ENCODE results near the gene MRPL58. TPM values are rescaled to one million over a fixed set of nuclear protein-coding genes. Genes with fewer than 3 reads are reported as not detected.
A peak's percentile ranks its signal among the peaks of the same experiment; 100 is the strongest.
"Not testable (repeated sequence)": the region's sequence is repeated elsewhere in the genome, so short reads cannot be mapped to it uniquely, and the experiment has no call there.

Gene MRPL58
- 25.8 TPM for total RNA-seq

DNA sequence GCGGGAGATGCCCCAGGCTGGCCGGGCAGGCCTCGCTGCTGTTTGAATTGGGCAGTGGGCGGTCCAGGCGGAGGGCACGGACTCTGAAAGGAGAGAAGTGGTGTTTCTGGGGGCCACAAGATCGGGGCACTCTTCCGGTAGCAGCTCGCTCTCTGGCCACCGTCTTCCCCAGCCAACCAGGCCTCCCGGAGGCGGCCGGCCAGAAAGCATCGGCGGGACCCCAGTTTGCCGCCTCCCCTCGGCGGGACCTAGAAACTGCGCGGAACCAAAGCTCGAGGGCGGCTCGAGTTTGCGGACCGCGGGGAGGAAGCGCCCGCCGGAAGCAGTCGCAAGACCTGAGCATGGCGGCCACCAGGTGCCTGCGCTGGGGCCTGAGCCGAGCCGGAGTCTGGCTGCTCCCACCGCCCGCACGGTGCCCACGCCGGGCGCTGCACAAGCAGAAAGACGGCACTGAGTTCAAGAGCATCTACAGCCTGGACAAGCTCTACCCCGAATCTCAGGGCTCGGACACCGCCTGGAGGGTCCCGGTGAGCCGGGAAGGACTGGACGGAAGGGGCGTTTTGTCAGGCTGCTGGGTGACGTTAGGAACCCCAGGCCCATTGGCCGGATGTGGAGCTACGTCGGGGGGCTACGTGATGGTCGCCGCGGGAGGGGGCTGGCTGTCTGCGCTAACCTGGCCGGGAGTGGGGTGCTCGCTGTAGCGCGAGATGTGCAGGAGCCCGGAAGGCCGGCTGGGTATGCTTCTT lies at the start of gene MRPL58:
MRPL58 (plus strand) TSS at position 325 of the 746 bp plus-strand sequence; CDS start at position 342, 17 bp downstream.
- peak; percentile 82 for DNase-seq (ENCODE audit: low spot score)
- ATAC-seq, result peak; percentile 96

DNA sequence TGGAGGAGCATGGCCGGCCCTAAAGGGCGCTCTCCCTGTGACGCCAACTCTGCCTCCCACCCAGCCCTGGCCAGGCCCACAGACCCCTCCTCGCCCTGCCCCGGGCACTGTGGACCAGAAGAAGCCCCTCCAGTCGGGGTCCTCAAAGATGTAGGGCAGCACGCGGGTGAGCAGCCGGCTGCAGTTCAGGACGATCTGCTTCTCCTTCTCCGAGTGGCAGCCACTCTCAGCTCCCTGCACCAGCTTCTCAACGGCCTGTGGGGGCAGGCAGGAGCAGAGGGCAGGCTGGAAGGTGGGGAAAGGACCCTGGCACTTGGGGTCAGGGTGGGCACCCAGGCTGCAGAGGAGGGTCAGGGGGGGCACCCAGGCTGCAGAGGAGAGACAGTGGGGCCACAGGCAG lies 48.8 kb upstream of the MRPL58 start:
- ATAC-seq (no peak), DNase-seq (ENCODE audit: low spot score) (no peak)

DNA sequence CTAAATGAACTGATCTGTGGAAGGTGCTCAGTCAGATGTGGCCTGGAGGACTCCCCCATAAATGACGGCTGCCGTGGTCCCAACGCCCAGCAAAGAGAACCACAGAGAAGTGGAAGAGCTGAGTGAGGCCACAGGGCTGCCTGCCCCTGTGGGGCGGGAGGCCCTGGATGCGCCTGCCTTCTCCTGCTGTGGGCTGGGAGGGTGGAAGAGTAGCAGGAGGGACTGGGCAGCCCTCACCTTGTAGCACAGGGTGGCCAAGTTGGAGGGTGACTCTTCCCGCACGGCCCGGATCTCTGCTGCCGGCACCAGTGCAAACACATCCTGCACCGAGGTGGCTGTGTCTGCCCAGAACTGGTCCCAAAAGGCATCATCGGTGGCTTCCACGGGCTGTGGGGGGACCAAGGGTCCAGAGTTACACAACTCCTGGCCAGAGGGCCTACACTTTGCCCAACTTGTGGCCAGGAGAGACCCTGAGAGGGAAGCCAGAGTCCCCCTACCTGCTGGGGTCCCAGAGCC lies 48.2 kb upstream of the MRPL58 start:
- ATAC-seq (no peak), DNase-seq (ENCODE audit: low spot score) (no peak)

DNA sequence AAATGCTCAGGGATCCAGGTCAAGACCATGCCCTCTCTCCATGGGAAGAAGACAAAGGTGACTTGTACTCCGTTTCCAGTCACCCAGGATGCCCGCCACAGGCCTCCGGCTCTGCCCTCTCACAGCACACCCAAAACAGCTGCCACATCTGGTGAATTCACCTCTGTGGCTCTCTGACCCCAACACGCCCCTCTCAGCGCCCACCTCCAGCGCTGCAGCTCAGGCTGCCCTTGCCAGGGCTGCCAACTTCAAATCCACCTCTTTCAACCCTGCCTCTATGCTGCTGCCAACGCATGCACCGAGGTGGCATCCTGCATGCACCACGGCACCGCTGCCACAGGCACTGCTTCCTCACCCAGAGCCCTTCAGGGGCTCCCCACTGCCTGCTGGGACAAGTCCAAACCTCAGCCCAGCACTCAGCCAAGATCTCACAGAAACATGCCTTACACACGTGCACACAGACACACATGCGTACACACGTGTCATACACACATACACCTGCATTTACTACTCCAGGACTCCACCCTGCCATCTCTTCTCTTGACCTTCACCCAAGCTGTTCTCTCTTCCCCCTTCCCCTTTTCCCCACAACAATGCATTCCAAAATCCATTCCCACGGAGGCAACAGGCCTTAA lies 47.4 kb upstream of the MRPL58 start:
- no peak for DNase-seq (ENCODE audit: low spot score)
- no peak for ATAC-seq

DNA sequence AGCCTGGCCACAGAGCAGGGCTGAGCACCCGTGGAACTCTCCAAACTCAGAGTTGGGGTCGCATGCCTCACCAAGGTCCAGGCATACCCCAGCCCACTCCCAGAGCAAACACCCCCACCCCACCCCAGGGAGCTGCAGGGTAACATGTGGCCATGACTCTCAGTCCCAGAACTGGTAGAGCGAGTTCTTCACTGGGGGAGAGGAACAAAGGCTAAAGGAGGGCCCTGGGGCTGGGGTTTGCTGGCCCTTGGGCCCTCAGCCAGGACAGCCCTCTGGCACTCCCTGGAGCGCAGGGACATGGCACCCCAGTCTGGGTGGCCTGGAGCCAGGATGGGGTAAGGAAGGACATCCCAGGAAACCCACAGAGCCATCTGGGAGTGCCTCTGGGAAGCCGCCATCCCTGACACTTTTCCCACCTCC lies 44.1 kb upstream of the MRPL58 start:
- no peak for ATAC-seq

DNA sequence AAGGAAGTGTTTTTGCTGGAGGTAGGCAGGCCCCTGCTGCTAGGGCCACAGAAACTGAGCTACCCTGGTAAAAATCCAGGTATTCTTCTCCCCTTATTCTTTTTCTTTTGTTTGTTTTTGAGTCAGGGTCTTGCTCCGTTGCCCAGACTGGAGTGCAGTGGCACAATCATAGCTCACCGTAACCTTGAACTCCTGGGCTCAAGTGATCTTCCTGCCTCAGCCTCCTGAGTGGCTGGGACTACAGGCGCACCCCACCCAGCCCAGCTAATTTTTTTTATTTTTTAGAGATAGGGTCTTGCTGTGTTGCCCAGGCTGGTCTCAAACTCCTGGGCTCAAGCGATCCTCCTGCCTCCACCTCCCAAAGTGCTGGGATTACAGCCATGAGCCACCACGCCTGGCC lies 43.0 kb upstream of the MRPL58 start:
- not testable (repeated sequence) for ATAC-seq; DNase-seq (ENCODE audit: low spot score)

More for the DNA sequence above, 44.1 kb upstream of the MRPL58 start:
- DNase-seq (ENCODE audit: low spot score), result no peak

DNA sequence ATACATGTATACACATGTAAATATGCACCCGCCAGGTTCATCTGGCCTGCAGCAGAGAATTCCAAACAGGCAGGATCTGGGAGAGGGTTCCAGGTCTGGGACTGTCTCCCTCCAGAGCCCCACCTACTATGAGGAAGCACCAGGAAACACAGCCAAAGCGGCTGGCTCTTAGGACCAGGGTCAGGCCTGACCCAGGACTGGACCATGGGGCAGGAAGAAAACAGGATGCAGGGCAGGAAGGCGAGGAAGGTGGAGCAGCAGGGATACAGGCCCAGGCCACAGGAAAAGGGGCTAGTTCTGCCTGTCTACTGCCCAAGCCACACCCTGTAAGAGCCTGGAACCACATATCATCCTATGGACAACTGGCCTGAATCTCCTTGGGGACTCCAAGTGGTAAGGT lies 42.1 kb upstream of the MRPL58 start:
- DNase-seq (ENCODE audit: low spot score), result no peak
- ATAC-seq, result peak; percentile 49

DNA sequence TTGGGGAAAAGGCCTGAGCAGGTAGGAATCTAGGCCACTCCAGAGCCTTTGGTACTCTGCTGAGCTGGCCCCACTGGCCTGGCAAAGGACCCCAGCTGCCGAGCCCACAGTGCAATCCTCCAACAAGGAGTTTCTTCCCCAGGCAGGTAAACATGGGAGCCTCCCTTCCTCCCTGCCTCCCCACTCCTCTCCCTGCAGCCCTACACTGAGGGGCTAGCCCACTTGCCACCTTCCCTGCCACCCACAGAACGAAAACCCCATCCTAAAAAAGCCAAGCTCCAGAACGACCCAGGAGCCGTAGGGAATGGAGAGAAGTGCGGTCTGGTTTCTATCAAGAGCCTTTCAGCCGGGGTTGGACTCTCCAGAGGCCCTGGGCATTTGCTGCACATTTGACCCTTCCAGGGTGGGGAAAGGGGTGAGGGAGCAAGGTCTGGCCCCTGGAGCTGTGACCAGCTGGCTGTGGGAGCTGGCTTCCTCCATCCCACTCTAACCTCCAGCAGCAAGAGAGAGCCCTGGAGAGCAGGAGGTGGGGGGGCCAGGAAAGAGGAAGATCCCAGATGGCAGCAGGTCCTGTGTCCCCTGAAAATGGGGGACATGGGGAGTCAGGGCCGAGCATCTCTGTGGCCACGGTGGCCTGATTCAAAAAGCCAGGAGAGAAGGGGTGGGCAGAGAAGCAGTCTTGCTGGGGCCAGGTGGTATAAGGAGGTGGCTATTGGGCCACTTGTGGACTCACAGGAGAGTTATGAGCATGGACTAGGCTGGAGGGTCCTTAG lies 41.2 kb upstream of the MRPL58 start:
- no peak for DNase-seq (ENCODE audit: low spot score)
- ATAC-seq, result no peak

DNA sequence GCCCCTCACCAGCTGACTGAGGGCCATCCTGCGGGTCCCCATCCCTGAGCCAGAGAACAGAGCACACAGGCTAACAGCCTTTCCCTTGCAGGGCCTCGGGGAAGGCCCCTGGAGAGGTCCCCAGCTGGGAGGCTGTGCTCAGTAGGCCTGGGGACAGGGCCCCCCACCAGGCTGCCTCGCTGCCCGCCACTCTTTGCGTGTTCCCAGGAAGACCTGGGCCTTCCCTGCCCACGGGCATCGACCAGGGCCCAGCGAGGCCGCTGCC lies 40.7 kb upstream of the MRPL58 start:
- DNase-seq (ENCODE audit: low spot score) (no peak), ATAC-seq (no peak)

GRCh38 chr17:74972107-74972972 lies 40.1 kb upstream of the MRPL58 start, which contains the start of gene HID1:
Gene HID1, minus strand, starts transcription at chr17:74972759. Its CDS starts 103 bp downstream, at chr17:74972656.
- ATAC-seq (peak; percentile 76), DNase-seq (ENCODE audit: low spot score) (peak; percentile 57)

DNA sequence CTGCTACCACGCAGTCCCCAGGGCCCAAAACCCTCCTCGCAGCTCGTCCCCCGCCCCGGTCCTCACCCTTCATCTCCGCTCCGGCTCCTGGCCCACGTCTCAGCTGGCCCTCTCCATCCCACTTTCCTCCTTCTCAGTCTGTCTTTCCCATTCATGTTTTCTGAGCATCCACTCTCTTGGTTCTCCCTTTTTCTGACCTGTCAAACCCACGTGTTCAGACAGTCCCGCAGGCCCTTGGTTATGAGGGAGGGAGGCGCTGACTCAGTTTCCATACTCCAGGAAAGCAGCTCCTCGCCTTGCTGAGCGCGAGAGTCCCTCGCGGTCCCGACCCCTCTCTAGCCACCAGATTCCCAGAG lies 39.5 kb upstream of the MRPL58 start:
- DNase-seq (ENCODE audit: low spot score) (no peak), ATAC-seq (no peak)

DNA sequence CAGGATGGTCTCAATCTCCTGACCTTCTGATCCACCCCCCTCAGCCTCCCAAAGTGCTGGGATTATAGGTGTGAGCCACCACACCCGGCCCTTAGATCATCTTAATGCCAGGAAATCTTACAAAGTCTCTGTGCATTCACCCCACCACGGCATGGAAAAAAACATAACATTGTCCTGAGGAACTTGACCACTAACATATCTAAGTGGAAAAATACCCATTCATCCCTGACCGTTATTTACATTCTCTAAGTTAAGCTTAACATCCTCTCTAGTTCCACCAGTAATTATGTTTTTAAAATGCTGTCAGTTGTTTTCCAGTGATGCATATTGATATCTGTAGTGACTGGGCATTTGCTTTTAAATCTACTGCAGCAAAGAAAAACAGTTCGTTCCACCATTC lies 36.5 kb upstream of the MRPL58 start:
- DNase-seq (ENCODE audit: low spot score) (no peak), ATAC-seq (no peak)

- DNase-seq (ENCODE audit: low spot score) (no peak), ATAC-seq (no peak)
These were observed 34.7 kb upstream of the MRPL58 start for GRCh38 chr17:74977802-74978201.

- DNase-seq (ENCODE audit: low spot score) (no peak), ATAC-seq (no peak)
These were observed 34.2 kb upstream of the MRPL58 start for GRCh38 chr17:74978240-74978639.

DNA sequence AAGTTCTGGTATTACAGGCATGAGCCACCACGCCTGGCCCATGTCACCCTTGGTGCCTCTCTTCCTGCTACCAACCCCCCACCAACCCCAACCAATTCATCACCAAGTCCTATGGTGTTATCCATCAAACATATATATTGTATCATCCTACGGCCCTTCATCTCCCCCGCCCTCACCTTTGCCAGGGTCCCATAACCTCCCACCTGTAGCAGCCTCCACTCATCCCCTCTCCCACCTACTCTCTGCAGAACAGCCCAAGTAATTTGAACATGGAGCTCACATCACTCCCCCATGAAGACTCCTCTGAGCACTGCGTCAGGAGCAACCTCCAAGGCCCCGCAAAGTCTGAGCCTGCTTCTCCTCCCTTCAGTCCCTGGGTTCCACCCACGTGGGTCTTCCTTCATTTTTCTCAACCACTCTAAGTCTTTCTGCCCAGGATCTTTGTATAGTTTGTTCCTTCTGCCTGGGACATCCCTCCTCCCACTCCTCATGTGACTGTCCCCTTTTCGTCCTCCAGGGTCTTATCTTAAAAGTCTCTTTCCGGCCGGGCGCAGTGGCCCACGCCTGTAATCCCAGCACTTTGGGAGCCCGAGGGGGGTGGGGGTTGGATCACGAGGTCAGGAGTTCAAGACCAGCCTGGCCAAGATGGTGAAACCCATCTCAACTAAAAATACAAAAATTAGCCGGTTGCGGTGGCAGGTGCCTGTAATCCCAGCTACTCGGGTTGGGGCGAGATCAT lies 32.9 kb upstream of the MRPL58 start:
- DNase-seq (ENCODE audit: low spot score), result no peak
- no peak for ATAC-seq

GRCh38 chr17:74981318-74981978 lies 31.0 kb upstream of the MRPL58 start:
- DNase-seq (ENCODE audit: low spot score) (no peak), ATAC-seq (no peak)

DNA sequence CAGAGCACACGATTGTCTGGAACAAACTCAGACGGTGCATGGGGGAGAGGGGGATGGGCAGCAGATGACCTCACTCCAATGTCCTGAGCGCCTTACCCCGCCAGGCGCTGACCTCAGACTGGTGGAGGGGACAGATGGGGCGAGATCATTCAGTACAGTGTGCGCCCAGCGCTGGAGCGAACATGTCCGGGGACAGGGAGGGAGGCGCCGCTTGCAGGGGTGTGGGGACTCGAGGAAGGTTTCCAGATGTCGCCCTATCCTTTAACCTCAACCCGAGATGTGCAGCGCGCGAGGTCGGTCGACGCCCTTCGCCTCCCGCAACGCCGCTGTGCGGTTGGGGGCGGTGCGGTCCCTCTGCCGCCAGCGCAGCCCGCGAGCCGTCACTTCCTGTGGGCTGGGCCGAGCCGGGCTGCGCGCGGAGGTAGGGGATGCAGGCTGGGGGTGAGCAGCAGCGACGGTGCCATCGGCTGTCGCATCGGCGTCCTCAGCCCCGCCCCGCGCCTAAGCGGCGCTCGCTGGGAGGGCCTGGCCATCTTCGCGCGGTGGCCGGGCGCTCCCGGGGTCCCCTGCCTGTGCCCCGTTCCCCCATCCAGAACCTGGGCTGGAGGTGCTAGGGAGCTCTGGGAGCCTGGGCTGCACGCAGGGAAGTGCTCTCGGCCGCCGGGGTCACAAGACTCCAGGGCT lies 30.3 kb upstream of the MRPL58 start:
- ATAC-seq (peak; percentile 83), DNase-seq (ENCODE audit: low spot score) (no peak)

- not testable (repeated sequence) for DNase-seq (ENCODE audit: low spot score); ATAC-seq
These were observed 29.7 kb upstream of the MRPL58 start for GRCh38 chr17:74982663-74983313.

Measured in left lobe of liver (tissue), 2 donors.